ENCODE measurements around the gene GGACT.
A peak's percentile ranks its signal among the peaks of the same experiment; 100 is the strongest.
"Not testable (repeated sequence)": the region's sequence is repeated elsewhere in the genome, so short reads cannot be mapped to it uniquely, and the experiment has no call there.

The GGACT gene

GRCh38 chr13:100600461-100600860, 11.9 kb upstream of the GGACT start:
- no peak for FAIRE-seq

- no peak for FAIRE-seq
These were observed 8.7 kb upstream of the GGACT start for GRCh38 chr13:100597253-100597652.

- no peak for FAIRE-seq
These were observed 7.9 kb upstream of the GGACT start for GRCh38 chr13:100596516-100596915.

GRCh38 chr13:100594731-100595130, 6.1 kb upstream of the GGACT start:
- no peak for FAIRE-seq

- no peak for FAIRE-seq
These were observed 5.7 kb upstream of the GGACT start for GRCh38 chr13:100594255-100594654.

GRCh38 chr13:100589178-100589725, 663 bp upstream of the GGACT start:
- no peak for FAIRE-seq

GRCh38 chr13:100584896-100585295, 3.7 kb downstream of the GGACT start:
- no peak for FAIRE-seq

GRCh38 chr13:100581504-100581903, 7.1 kb downstream of the GGACT start:
- no peak for FAIRE-seq

GRCh38 chr13:100581030-100581429, 7.6 kb downstream of the GGACT start:
- FAIRE-seq, result no peak

- no peak for FAIRE-seq
These were observed 8.5 kb downstream of the GGACT start for GRCh38 chr13:100580045-100580444.

GRCh38 chr13:100577239-100577638, 11.3 kb downstream of the GGACT start:
- not testable (repeated sequence) for FAIRE-seq

- peak; percentile 20 for FAIRE-seq
These were observed 15.5 kb downstream of the GGACT start for GRCh38 chr13:100573121-100573520.

GRCh38 chr13:100566543-100566942, 22.0 kb downstream of the GGACT start:
- FAIRE-seq, result no peak

- no peak for FAIRE-seq
These were observed 23.3 kb downstream of the GGACT start for GRCh38 chr13:100565286-100565685.

- no peak for FAIRE-seq
These were observed 24.0 kb downstream of the GGACT start for GRCh38 chr13:100564444-100565223.

GRCh38 chr13:100563779-100564178, 24.8 kb downstream of the GGACT start:
- no peak for FAIRE-seq

GRCh38 chr13:100561599-100562204, 26.9 kb downstream of the GGACT start:
- FAIRE-seq, result no peak

- no peak for FAIRE-seq
These were observed 27.5 kb downstream of the GGACT start for GRCh38 chr13:100561158-100561499.

- FAIRE-seq, result no peak
These were observed 28.0 kb downstream of the GGACT start for GRCh38 chr13:100560498-100561157.

GRCh38 chr13:100559886-100560285, 28.7 kb downstream of the GGACT start:
- no peak for FAIRE-seq

- FAIRE-seq, result no peak
These were observed 35.8 kb downstream of the GGACT start for GRCh38 chr13:100552755-100553154.

GRCh38 chr13:100549316-100549715, 39.3 kb downstream of the GGACT start:
- FAIRE-seq, result no peak

- no peak for FAIRE-seq
These were observed 40.8 kb downstream of the GGACT start for GRCh38 chr13:100547791-100548201.

Data from TTC549 (cell line).